HG02610 (cell line): ENCODE measurements around the gene SPON1.
A peak's percentile ranks its signal among the peaks of the same experiment; 100 is the strongest.
"Not testable (repeated sequence)": the region's sequence is repeated elsewhere in the genome, so short reads cannot be mapped to it uniquely, and the experiment has no call there.

Experiments
- ATAC-seq: cut with Tn5 transposase; IDR thresholded peaks from one replicate; pipeline ENCODE4 v1.9.1; 2021; ENCODE audit warnings: mild to moderate bottlenecking, moderate library complexity; ENCODE audit not compliant: unreplicated experiment

Gene SPON1

GRCh38 chr11:14075118-14076078, 112.9 kb downstream of the SPON1 start:
- ATAC-seq: peak; percentile 46

GRCh38 chr11:14079011-14079410, 116.5 kb downstream of the SPON1 start:
- no peak for ATAC-seq

GRCh38 chr11:14079797-14080196, 117.3 kb downstream of the SPON1 start:
- no peak for ATAC-seq

- no peak for ATAC-seq
Observed at GRCh38 chr11:14081581-14082231, 119.2 kb downstream of the SPON1 start.

- no peak for ATAC-seq
Observed at GRCh38 chr11:14082338-14082737, 119.8 kb downstream of the SPON1 start.

GRCh38 chr11:14088861-14089260, 126.3 kb downstream of the SPON1 start:
- not testable (repeated sequence) for ATAC-seq

- no peak for ATAC-seq
Observed at GRCh38 chr11:14089690-14090462, 127.4 kb downstream of the SPON1 start.

- ATAC-seq: not testable (repeated sequence)
Observed at GRCh38 chr11:14090631-14091030, 128.1 kb downstream of the SPON1 start.

- no peak for ATAC-seq
Observed at GRCh38 chr11:14093065-14093464, 130.5 kb downstream of the SPON1 start.

- no peak for ATAC-seq
Observed at GRCh38 chr11:14094481-14095037, 132.0 kb downstream of the SPON1 start.

GRCh38 chr11:14095882-14096281, 133.4 kb downstream of the SPON1 start:
- ATAC-seq: no peak

GRCh38 chr11:14096606-14097005, 134.1 kb downstream of the SPON1 start:
- no peak for ATAC-seq

GRCh38 chr11:14101388-14101787, 138.9 kb downstream of the SPON1 start:
- no peak for ATAC-seq

- no peak for ATAC-seq
Observed at GRCh38 chr11:14102766-14103165, 140.2 kb downstream of the SPON1 start.

- no peak for ATAC-seq
Observed at GRCh38 chr11:14105446-14105845, 142.9 kb downstream of the SPON1 start.

- ATAC-seq: no peak
Observed at GRCh38 chr11:14106303-14107049, 144.0 kb downstream of the SPON1 start.

GRCh38 chr11:14107050-14107430, 144.5 kb downstream of the SPON1 start:
- ATAC-seq: no peak

- no peak for ATAC-seq
Observed at GRCh38 chr11:14109742-14110141, 147.2 kb downstream of the SPON1 start.

GRCh38 chr11:14110629-14111028, 148.1 kb downstream of the SPON1 start:
- no peak for ATAC-seq

- ATAC-seq: no peak
Observed at GRCh38 chr11:14111496-14111895, 149.0 kb downstream of the SPON1 start.
